Measurements from ENCODE around the gene TRPM7. TPM values are rescaled to one million over a fixed set of nuclear protein-coding genes. Genes with fewer than 3 reads are reported as not detected.
"Not testable (repeated sequence)": the region's sequence is repeated elsewhere in the genome, so short reads cannot be mapped to it uniquely, and the experiment has no call there.

TRPM7 gene
- total RNA-seq, 3 donors from 2014 or later (not counting 1 experiment from before 2014, with no cell fraction given): 41.8 to 54.4 (median 50.9) TPM

GRCh38 chr15:50613600-50613999 lies 73.0 kb downstream of the TRPM7 start:
- ATAC-seq (no peak), DNase-seq (no peak)
- 100% methylated on average over 4 of the region's 5 CpGs for WGBS (ENCODE audit: insufficient coverage)
- no peak overlapping the region for H3K4me3 Mint-ChIP-seq
- Histone ChIP-seq H3K4me3 (ENCODE audit: low read length) (no peak overlapping the region), H3K4me1 (ENCODE audit: control insufficient read depth, insufficient read depth, low read length) (no peaks in the 10 kb centered on the region), H3K27ac (ENCODE audit: low read length) (no peak overlapping the region), H3K27me3 (ENCODE audit: control insufficient read depth, insufficient read depth, low read length) (no peaks in the 10 kb centered on the region), H3K9me3 (ENCODE audit: control insufficient read depth, insufficient read depth, low read length) (no peaks in the 10 kb centered on the region), H3K36me3 (ENCODE audit: control insufficient read depth, insufficient read depth, low read length) (peaks cover 52% of the 10 kb centered on the region)
- H3K4me1 Mint-ChIP-seq: no peaks in the 10 kb centered on the region
- no peak overlapping the region for H3K27ac Mint-ChIP-seq
- H3K9me3 Mint-ChIP-seq: no peaks in the 10 kb centered on the region
- no peaks in the 10 kb centered on the region for H3K27me3 Mint-ChIP-seq (ENCODE audit: low read depth in 2 of 2)
- intact Hi-C loops (cut with micrococcal nuclease): no loop called here
- H3K36me3 Mint-ChIP-seq: peaks cover 11% of the 10 kb centered on the region
- TF ChIP-seq CTCF (IDR thresholded peaks at IDR 0.05): no peak

- intact Hi-C loops (cut with micrococcal nuclease): no loop called here
- H3K27me3 Mint-ChIP-seq (ENCODE audit: low read depth in 2 of 2): no peaks in the 10 kb centered on the region
- no peaks in the 10 kb centered on the region for H3K27me3 ChIP-seq (ENCODE audit: control insufficient read depth, insufficient read depth, low read length)
- no peaks in the 10 kb centered on the region for H3K9me3 ChIP-seq (ENCODE audit: control insufficient read depth, insufficient read depth, low read length)
- H3K27ac ChIP-seq (ENCODE audit: low read length): no peak overlapping the region
- no peaks in the 10 kb centered on the region for H3K4me1 ChIP-seq (ENCODE audit: control insufficient read depth, insufficient read depth, low read length)
- peaks cover 67% of the 10 kb centered on the region for H3K36me3 ChIP-seq (ENCODE audit: control insufficient read depth, insufficient read depth, low read length)
- peaks cover 11% of the 10 kb centered on the region for H3K36me3 Mint-ChIP-seq
- DNase-seq: no peak
- no CpG with 5 or more reads among the region's 1 CpG for WGBS (ENCODE audit: insufficient coverage)
- H3K4me1 Mint-ChIP-seq: no peaks in the 10 kb centered on the region
- no peak overlapping the region for H3K4me3 ChIP-seq (ENCODE audit: low read length)
- peaks cover 0 to 3% of the 10 kb centered on the region in 2 donors for H3K9me3 Mint-ChIP-seq
- ATAC-seq: no peak
- no peak overlapping the region for H3K4me3 Mint-ChIP-seq
- peak overlapping the region; percentile 4 to 25 for H3K27ac Mint-ChIP-seq
- no peak for TF ChIP-seq CTCF (IDR thresholded peaks at IDR 0.05)
Measured at GRCh38 chr15:50607129-50607528, 79.5 kb downstream of the TRPM7 start.

- H3K27ac ChIP-seq (ENCODE audit: low read length): no peak overlapping the region
- 92% methylated on average over 2 of the region's 2 CpGs for WGBS (ENCODE audit: insufficient coverage)
- ATAC-seq (no peak), DNase-seq (no peak)
- H3K36me3 Mint-ChIP-seq: no peaks in the 10 kb centered on the region
- no peak overlapping the region for H3K4me3 ChIP-seq (ENCODE audit: low read length)
- intact Hi-C loops (cut with micrococcal nuclease): no loop called here
- no peak overlapping the region for H3K4me3 Mint-ChIP-seq
- H3K9me3 Mint-ChIP-seq: peaks cover 0 to 3% of the 10 kb centered on the region in 2 donors
- no peaks in the 10 kb centered on the region for H3K27me3 ChIP-seq (ENCODE audit: control insufficient read depth, insufficient read depth, low read length)
- peaks cover 52% of the 10 kb centered on the region for H3K36me3 ChIP-seq (ENCODE audit: control insufficient read depth, insufficient read depth, low read length)
- no peaks in the 10 kb centered on the region for H3K27me3 Mint-ChIP-seq (ENCODE audit: low read depth in 2 of 2)
- H3K4me1 Mint-ChIP-seq: no peaks in the 10 kb centered on the region
- H3K27ac Mint-ChIP-seq: no peak overlapping the region
- no peaks in the 10 kb centered on the region for H3K9me3 ChIP-seq (ENCODE audit: control insufficient read depth, insufficient read depth, low read length)
- TF ChIP-seq CTCF (IDR thresholded peaks at IDR 0.05): no peak
- H3K4me1 ChIP-seq (ENCODE audit: control insufficient read depth, insufficient read depth, low read length): no peaks in the 10 kb centered on the region
Measured at GRCh38 chr15:50605462-50605861, 81.1 kb downstream of the TRPM7 start.

- H3K9me3 Mint-ChIP-seq; DNase-seq; H3K4me3 Mint-ChIP-seq; H3K4me1 Mint-ChIP-seq; ATAC-seq; H3K4me3 ChIP-seq (ENCODE audit: low read length); H3K27ac ChIP-seq (ENCODE audit: low read length); H3K27ac Mint-ChIP-seq; H3K27me3 ChIP-seq (ENCODE audit: control insufficient read depth, insufficient read depth, low read length); H3K4me1 ChIP-seq (ENCODE audit: control insufficient read depth, insufficient read depth, low read length); H3K9me3 ChIP-seq (ENCODE audit: control insufficient read depth, insufficient read depth, low read length); H3K27me3 Mint-ChIP-seq (ENCODE audit: low read depth in 2 of 2); H3K36me3 Mint-ChIP-seq; intact Hi-C loops (cut with micrococcal nuclease): not testable (repeated sequence)
- H3K36me3 ChIP-seq (ENCODE audit: control insufficient read depth, insufficient read depth, low read length): peaks cover 42% of the 10 kb centered on the region
- WGBS (ENCODE audit: insufficient coverage): 100% methylated on average over 3 of the region's 5 CpGs
Measured at GRCh38 chr15:50602028-50602427, 84.6 kb downstream of the TRPM7 start.
